Tibial nerve (tissue), 4 donors: ENCODE results near the gene SH2B3. TPM values are rescaled to one million over a fixed set of nuclear protein-coding genes. Genes with fewer than 3 reads are reported as not detected.

Experiments
- DNase-seq, 2 donors: peaks; one replicate each; pipeline ENCODE4 v3.0.0-alpha.2; 2019; ENCODE audit warnings: low spot score in 2 of 2
- H3K27ac ChIP-seq, 4 donors: fragments of 200-600 bp; sonication (generic) in 3 of 4; one replicate each; pipeline ENCODE4 v1.5.1; 2017 to 2019; ENCODE audit warnings: mild to moderate bottlenecking in 1 of 4
- H3K27me3 ChIP-seq, 2 donors: fragments of 200-600 bp; sonication (generic) in 1 of 2; one replicate each; pipeline versions ENCODE4 v1.5.1 to v1.6.0; 2017 to 2019
- H3K36me3 ChIP-seq, 3 donors: fragments of 200-600 bp; sonication (generic); one replicate each; pipeline ENCODE4 v1.5.1; 2018 to 2019
- H3K4me1 ChIP-seq, 4 donors: fragments of 200-600 bp; sonication (generic) in 3 of 4; one replicate each; pipeline ENCODE4 v1.5.1; 2017 to 2019
- H3K4me3 ChIP-seq, 4 donors: fragments of 200-600 bp; sonication (generic) in 3 of 4; one replicate each; pipeline ENCODE4 v1.5.1; 2017 to 2019; ENCODE audit warnings: mild to moderate bottlenecking in 1 of 4, moderate library complexity in 1 of 4
- H3K9me3 ChIP-seq, 4 donors: fragments of 200-600 bp; sonication (generic) in 3 of 4; one replicate each; pipeline ENCODE4 v1.5.1; 2017 to 2019
- EP300 ChIP-seq, 2 donors: sonication (generic); formaldehyde crosslinking; IDR thresholded peaks; one replicate each; pipeline ENCODE4 v1.6.1; 2017; ENCODE audit warnings: antibody characterized with exemption in 2 of 2, mild to moderate bottlenecking in 1 of 2
- POLR2A ChIP-seq, 2 donors: fragments of 450-650 bp; IDR thresholded peaks; one replicate each; pipeline ENCODE4 v1.6.1; 2017; ENCODE audit warnings: antibody characterized with exemption in 2 of 2, mild to moderate bottlenecking in 2 of 2, moderate library complexity in 2 of 2
- WGBS, 2 donors: methylation state at CpG; one replicate each; pipeline ENCODE4 v1.1.5; 2018; 5-methylcytosine and 5-hydroxymethylcytosine counted together
- total RNA-seq, 4 donors: library from RNA; depleted of rRNA; stranded (reverse); fragments of >200 nt; gene quantifications; one replicate each; pipeline ENCODE4 v1.1.0, GENCODE V29; 2016
- TF ChIP-seq, protein P1 (sequence below), 5 experiments: fragments of 200-600 bp in 3 of 5; fragments of 450-650 bp in 2 of 5; sonication (generic) in 3 of 5; IDR thresholded peaks; one replicate each; pipeline ENCODE4 v1.5.1; 2016 to 2019; ENCODE audit warnings: antibody characterized with exemption in 5 of 5, mild to moderate bottlenecking in 3 of 5, moderate library complexity in 2 of 5

SH2B3 gene
- total RNA-seq, 4 donors from 2014 or later, result 21.4 to 79.8 (median 36.3) TPM

DNA sequence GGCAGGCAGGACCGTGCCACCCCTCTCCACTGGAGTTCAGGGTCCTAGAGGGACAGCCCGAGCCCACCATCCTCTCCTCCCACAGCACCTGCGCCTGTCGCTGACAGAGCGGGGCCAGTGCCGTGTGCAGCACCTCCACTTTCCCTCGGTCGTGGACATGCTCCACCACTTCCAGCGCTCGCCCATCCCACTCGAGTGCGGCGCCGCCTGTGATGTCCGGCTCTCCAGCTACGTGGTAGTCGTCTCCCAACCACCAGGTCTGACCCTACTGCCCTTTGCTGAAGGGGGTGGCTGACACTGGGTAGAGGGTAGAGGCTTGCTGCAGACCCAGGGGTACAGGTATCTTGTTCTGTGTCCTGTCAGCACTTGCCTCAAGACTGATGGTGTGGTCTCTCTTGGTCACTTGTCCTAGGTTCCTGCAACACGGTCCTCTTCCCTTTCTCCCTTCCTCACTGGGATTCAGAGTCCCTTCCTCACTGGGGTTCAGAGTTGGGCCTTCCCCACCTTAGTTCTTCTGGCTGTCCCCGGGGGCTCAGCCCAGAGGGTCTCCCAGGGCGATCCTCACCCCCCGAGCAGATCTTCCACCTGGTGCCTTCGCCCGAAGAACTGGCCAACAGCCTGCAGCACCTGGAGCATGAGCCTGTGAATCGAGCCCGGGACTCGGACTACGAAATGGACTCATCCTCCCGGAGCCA is 42.0 kb downstream of the SH2B3 start:
- Histone ChIP-seq H3K27ac (peak overlapping the region in 2 of 4 donors; percentile 18 to 63), H3K4me3 (no peak overlapping the region), H3K36me3 (peaks cover 2 to 79% (median 6%) of the 10 kb centered on the region in 3 donors), H3K27me3 (no peaks in the 10 kb centered on the region), H3K9me3 (no peaks in the 10 kb centered on the region), H3K4me1 (peaks cover 0 to 74% (median 26%) of the 10 kb centered on the region in 4 donors)
- no peak for DNase-seq
- WGBS, 2 donors, result 86 to 87% methylated on average over 25 to 28 of the region's 28 CpGs
- TF ChIP-seq POLR2A (IDR thresholded peaks at IDR 0.05) (no peak), EP300 (IDR thresholded peaks at IDR 0.05) (no peak)
- TF ChIP-seq, protein P1, sequence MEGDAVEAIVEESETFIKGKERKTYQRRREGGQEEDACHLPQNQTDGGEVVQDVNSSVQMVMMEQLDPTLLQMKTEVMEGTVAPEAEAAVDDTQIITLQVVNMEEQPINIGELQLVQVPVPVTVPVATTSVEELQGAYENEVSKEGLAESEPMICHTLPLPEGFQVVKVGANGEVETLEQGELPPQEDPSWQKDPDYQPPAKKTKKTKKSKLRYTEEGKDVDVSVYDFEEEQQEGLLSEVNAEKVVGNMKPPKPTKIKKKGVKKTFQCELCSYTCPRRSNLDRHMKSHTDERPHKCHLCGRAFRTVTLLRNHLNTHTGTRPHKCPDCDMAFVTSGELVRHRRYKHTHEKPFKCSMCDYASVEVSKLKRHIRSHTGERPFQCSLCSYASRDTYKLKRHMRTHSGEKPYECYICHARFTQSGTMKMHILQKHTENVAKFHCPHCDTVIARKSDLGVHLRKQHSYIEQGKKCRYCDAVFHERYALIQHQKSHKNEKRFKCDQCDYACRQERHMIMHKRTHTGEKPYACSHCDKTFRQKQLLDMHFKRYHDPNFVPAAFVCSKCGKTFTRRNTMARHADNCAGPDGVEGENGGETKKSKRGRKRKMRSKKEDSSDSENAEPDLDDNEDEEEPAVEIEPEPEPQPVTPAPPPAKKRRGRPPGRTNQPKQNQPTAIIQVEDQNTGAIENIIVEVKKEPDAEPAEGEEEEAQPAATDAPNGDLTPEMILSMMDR (IDR thresholded peaks at IDR 0.05), result no peak

DNA sequence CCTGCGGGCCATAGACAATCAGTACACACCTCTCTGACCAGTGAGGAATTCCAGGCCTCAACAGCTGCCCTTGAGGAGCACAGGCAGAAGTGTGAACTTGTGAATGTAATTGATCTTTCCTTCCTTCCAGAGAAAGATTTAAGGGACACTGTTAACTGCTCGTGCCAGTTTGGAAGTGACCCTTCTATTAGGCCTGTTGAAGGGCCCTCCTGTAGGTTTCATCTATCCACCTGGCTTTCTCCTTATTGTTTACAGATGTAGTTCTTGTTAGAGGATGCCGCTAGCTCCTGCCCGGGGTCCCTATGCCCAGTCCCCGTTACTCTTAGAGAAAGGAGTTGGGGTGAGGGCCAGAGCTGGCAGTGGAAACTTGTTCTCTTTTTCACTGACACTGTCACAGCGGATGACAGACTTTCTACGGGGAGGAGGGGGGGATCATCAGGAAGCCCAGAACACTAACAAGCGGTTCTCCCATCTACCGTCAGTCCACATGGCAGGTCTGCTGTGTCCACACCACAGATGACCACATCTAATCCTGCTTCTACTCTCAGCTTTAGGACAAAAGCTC is 42.6 kb downstream of the SH2B3 start:
- H3K9me3 ChIP-seq, result no peaks in the 10 kb centered on the region
- H3K36me3 ChIP-seq, result peaks cover 2 to 79% (median 6%) of the 10 kb centered on the region in 3 donors
- H3K27me3 ChIP-seq, result no peaks in the 10 kb centered on the region
- no peak overlapping the region for H3K4me3 ChIP-seq
- H3K4me1 ChIP-seq, result peaks cover 0 to 67% (median 21%) of the 10 kb centered on the region in 4 donors
- TF ChIP-seq, protein P1 (IDR thresholded peaks at IDR 0.05), result no peak
- no peak for TF ChIP-seq EP300 (IDR thresholded peaks at IDR 0.05)
- TF ChIP-seq POLR2A (IDR thresholded peaks at IDR 0.05), result no peak
- H3K27ac ChIP-seq, result peak overlapping the region in 2 of 4 donors; percentile 18 to 53
- no peak for DNase-seq
- WGBS, 2 donors, result 72% methylated on average over 9 of the region's 9 CpGs

DNA sequence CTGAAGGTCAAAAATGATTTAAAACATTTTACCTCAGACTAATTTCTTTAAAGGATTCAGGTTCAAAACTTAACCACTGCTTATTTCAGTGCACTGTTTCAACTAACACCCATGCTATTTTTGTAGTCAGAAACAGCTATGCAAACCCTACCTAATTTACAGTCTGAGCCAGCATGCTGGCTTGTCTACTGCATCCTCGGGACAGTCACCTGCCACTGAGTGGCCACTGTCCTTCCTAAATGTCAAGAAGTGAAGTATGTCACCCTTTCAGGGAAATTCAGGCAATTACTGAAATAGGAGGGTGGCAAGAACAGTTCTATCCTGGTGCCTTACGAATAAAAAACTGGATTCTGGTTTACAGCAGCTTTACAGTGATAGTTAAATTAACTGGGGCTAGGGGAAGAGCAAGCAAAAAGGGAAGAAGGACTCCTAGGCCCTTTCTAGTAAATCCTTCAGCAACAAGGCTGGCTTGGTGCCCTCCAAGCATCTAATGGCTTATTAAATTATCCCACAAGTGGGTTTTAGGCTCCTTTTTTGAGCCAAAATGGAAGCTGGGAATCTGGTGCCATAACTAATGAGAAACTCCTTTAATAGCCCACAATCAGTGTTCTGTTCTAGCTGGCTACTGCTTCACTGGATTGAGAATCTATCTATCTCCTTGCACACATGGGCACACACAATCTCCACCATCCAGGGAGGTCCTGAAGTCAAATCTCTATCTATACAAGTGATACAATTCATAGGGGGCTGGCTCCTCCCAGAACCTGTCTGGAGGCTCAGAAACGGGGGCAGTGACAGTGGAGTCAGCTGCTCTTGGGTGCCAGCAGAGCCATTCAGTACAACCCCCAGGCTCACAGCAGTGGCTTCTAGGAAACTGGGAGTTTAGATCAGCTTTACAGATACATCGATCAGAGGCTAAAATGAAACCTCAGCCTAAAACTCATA is 43.4 kb downstream of the SH2B3 start:
- DNase-seq, result no peak
- H3K27ac ChIP-seq, result peak overlapping the region in 3 of 4 donors; percentile 2 to 63 (median 53)
- H3K27me3 ChIP-seq, result no peaks in the 10 kb centered on the region
- no peaks in the 10 kb centered on the region for H3K9me3 ChIP-seq
- TF ChIP-seq POLR2A (IDR thresholded peaks at IDR 0.05), result no peak
- no peak for TF ChIP-seq EP300 (IDR thresholded peaks at IDR 0.05)
- TF ChIP-seq, protein P1 (IDR thresholded peaks at IDR 0.05), result no peak
- peaks cover 2 to 79% (median 6%) of the 10 kb centered on the region in 3 donors for H3K36me3 ChIP-seq
- H3K4me1 ChIP-seq, result peaks cover 0 to 60% (median 21%) of the 10 kb centered on the region in 4 donors
- H3K4me3 ChIP-seq, result no peak overlapping the region
- 61 to 76% methylated on average over 4 of the region's 4 CpGs for WGBS, 2 donors

DNA sequence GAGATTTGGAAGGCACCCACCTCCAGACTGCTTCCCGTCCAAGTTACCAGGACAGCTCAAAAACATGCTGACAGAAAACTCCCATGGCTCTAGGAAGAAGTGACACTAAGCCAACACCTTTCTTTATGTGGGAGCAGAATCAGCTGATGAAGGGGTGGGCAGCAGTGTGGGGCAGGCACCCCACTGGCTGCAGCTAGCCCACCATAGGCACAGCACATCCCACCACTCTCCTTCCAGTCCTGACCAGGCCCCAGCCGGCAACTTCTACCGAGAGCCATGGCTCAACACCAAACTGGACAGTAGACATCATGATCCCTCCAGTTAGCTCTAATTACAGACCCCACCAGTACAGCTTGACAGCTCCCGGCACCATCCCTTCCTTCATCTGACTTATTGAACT is 45.0 kb downstream of the SH2B3 start:
- 78 to 82% methylated on average over 4 of the region's 4 CpGs for WGBS, 2 donors
- peak overlapping the region in 2 of 4 donors; percentile 13 to 27 for H3K27ac ChIP-seq

More for the DNA sequence above, 45.0 kb downstream of the SH2B3 start:
- no peak for DNase-seq
- Histone ChIP-seq H3K4me1 (peaks cover 0 to 49% (median 9%) of the 10 kb centered on the region in 4 donors), H3K27me3 (no peaks in the 10 kb centered on the region), H3K9me3 (no peaks in the 10 kb centered on the region), H3K36me3 (peaks cover 4 to 80% (median 16%) of the 10 kb centered on the region in 3 donors), H3K4me3 (no peak overlapping the region)
- TF ChIP-seq, protein P1 (IDR thresholded peaks at IDR 0.05), result no peak
- no peak for TF ChIP-seq POLR2A (IDR thresholded peaks at IDR 0.05)
- TF ChIP-seq EP300 (IDR thresholded peaks at IDR 0.05), result no peak
